Measurements from ENCODE around the gene CYBRD1.
A peak's percentile ranks its signal among the peaks of the same experiment; 100 is the strongest.
"Not testable (repeated sequence)": the region's sequence is repeated elsewhere in the genome, so short reads cannot be mapped to it uniquely, and the experiment has no call there.

CYBRD1 gene

GRCh38 chr2:171516793-171517192, 5.5 kb upstream of the CYBRD1 start:
- no peak for DNase-seq

- no peak for DNase-seq
These were observed 1.8 kb upstream of the CYBRD1 start for GRCh38 chr2:171520471-171520870.

GRCh38 chr2:171521361-171522051, 768 bp upstream of the CYBRD1 start:
- no peak for DNase-seq

- DNase-seq, result no peak
These were observed 464 bp downstream of the CYBRD1 start for GRCh38 chr2:171522788-171523087.

GRCh38 chr2:171523088-171524017, 1.1 kb downstream of the CYBRD1 start:
- peak; percentile 29 for DNase-seq

- no peak for DNase-seq
These were observed 1.7 kb downstream of the CYBRD1 start for GRCh38 chr2:171524018-171524401.

- no peak for DNase-seq
These were observed 7.6 kb downstream of the CYBRD1 start for GRCh38 chr2:171529914-171530313.

- DNase-seq, result no peak
These were observed 8.1 kb downstream of the CYBRD1 start for GRCh38 chr2:171530378-171530777.

GRCh38 chr2:171530859-171531258, 8.6 kb downstream of the CYBRD1 start:
- DNase-seq, result not testable (repeated sequence)

GRCh38 chr2:171531291-171531690, 9.0 kb downstream of the CYBRD1 start:
- DNase-seq, result no peak

- DNase-seq, result no peak
These were observed 9.7 kb downstream of the CYBRD1 start for GRCh38 chr2:171531836-171532450.

GRCh38 chr2:171533331-171533730, 11.1 kb downstream of the CYBRD1 start:
- no peak for DNase-seq

GRCh38 chr2:171535528-171535927, 13.3 kb downstream of the CYBRD1 start:
- DNase-seq, result not testable (repeated sequence)

GRCh38 chr2:171540437-171540836, 18.2 kb downstream of the CYBRD1 start:
- no peak for DNase-seq

- DNase-seq, result peak; percentile 65
These were observed 19.1 kb downstream of the CYBRD1 start for GRCh38 chr2:171541202-171541887.

- DNase-seq, result no peak
These were observed 22.8 kb downstream of the CYBRD1 start for GRCh38 chr2:171545086-171545485.

- no peak for DNase-seq
These were observed 25.0 kb downstream of the CYBRD1 start for GRCh38 chr2:171547256-171547655.

GRCh38 chr2:171547720-171548119, 25.4 kb downstream of the CYBRD1 start:
- DNase-seq, result no peak

- no peak for DNase-seq
These were observed 28.3 kb downstream of the CYBRD1 start for GRCh38 chr2:171550613-171551012.

GRCh38 chr2:171551836-171552235, 29.6 kb downstream of the CYBRD1 start:
- no peak for DNase-seq

- no peak for DNase-seq
These were observed 31.0 kb downstream of the CYBRD1 start for GRCh38 chr2:171553236-171553635.

- peak; percentile 95 for DNase-seq
These were observed 31.6 kb downstream of the CYBRD1 start for GRCh38 chr2:171553858-171554257.

GRCh38 chr2:171554991-171555615, 32.8 kb downstream of the CYBRD1 start:
- DNase-seq, result no peak

All from COR-L47 (cell line).